ENCODE measurements around the gene CLDN20. TPM values are rescaled to one million over a fixed set of nuclear protein-coding genes. Genes with fewer than 3 reads are reported as not detected.

The CLDN20 gene
- total and polyA plus RNA-seq, 2 of the 8 experiments (the other 6 are each of a cell fraction or from before 2014, with no cell fraction given), result not detected

DNA sequence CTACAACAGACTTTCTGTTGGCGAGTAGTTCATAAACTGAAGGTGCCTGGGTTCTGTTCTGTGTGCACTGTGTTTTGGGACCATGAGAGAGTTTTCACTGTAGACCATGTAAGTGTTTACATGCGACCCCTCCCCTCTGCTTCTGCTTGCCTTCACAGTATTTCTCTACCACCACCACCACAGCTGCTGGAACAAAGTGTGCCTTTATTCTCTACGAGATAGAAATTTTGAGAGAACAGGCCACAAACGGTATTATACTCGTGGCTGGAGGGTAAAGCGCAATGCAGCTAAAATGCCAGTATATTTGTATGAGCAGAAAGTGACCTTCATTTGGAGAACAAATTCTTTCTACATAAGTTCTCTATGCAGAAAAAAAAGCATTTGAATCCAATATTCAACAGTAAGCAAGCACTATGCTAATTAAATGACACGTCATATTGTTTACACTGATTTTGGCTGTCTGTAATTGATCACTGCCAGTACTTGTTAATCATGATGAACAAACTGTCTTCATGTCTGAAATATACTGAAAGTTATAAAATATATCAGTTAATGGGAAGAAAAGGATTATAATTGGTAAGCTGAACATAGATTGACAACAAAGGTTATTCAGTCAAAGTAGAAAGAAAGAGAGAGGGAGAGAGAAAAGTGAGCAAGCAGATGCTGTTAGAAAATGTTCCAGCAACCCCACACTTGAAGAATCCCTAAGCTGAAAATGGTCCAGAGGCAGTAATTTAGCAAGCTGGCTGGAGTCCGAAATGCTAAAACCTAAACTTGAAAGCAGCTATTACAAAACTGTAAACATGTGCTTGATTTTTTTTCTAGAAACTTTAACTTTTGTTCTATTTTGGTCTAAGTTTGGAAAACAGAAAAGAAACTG, 8.8 kb downstream of the CLDN20 start (continued):
- TF ChIP-seq, protein P1, sequence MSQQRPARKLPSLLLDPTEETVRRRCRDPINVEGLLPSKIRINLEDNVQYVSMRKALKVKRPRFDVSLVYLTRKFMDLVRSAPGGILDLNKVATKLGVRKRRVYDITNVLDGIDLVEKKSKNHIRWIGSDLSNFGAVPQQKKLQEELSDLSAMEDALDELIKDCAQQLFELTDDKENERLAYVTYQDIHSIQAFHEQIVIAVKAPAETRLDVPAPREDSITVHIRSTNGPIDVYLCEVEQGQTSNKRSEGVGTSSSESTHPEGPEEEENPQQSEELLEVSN (IDR thresholded peaks at IDR 0.05), result no peak
- no peak for TF ChIP-seq HDAC6 (IDR thresholded peaks at IDR 0.05; ENCODE audit: low read depth, low read length)

All from H1 (cell line).